OCI-LY7 (cell line): ENCODE measurements around the gene C3orf80. TPM values are rescaled to one million over a fixed set of nuclear protein-coding genes. Genes with fewer than 3 reads are reported as not detected.

Experiments
- BruUV-seq: library from RNA; stranded (reverse); fragments of 400-500 nt; replicated peaks from 2 replicates; lab custom pipeline; 2021; lab: Mats Ljungman, UMichigan
- CTCF ChIA-PET: fragments of 300-600 bp; sonication (Branson Sonifier 250); formaldehyde crosslinking; loops from one replicate; lab custom pipeline; 2022; ENCODE audit warnings: antibody characterized with exemption; ENCODE audit not compliant: unreplicated experiment; lab: Charles Lee
- POLR2A ChIA-PET: fragments of 300-600 bp; sonication (Branson Sonifier 250); formaldehyde crosslinking; loops from one replicate; lab custom pipeline; 2022; ENCODE audit warnings: antibody characterized with exemption; lab: Charles Lee
- DNase-seq: peaks from one replicate; pipeline ENCODE4 v3.0.0-alpha.2; 2015; ENCODE audit warnings: low spot score
- H2AFZ ChIP-seq: fragments of 200-600 bp; sonication (generic), shearing (Covaris generic); 2 replicates; pipeline ENCODE4 v1.6.1; 2014; ENCODE audit warnings: mild to moderate bottlenecking, antibody characterized with exemption, low read length, moderate library complexity
- H3K27ac ChIP-seq: fragments of 200-600 bp; sonication (generic); 2 replicates; pipeline ENCODE4 v1.5.1; 2014; ENCODE audit warnings: mixed run types, low read depth, mild to moderate bottlenecking, moderate library complexity, low read length, inconsistent platforms; ENCODE audit not compliant: poor library complexity, severe bottlenecking
- H3K36me3 ChIP-seq: fragments of 200-600 bp; sonication (generic); 2 replicates; pipeline ENCODE4 v1.6.1; 2014; ENCODE audit warnings: mild to moderate bottlenecking, antibody characterized with exemption, low read length, moderate library complexity, mixed read lengths; ENCODE audit not compliant: insufficient read depth
- H3K4me1 ChIP-seq: fragments of 200-600 bp; sonication (generic); 2 replicates; pipeline ENCODE4 v1.5.1; 2014; ENCODE audit warnings: mild to moderate bottlenecking, low read length; ENCODE audit not compliant: insufficient read depth, poor library complexity, severe bottlenecking
- H3K4me2 ChIP-seq: fragments of 200-600 bp; sonication (generic); 2 replicates; pipeline ENCODE4 v1.6.1; 2014; ENCODE audit warnings: mild to moderate bottlenecking, low read length
- H3K4me3 ChIP-seq: fragments of 200-600 bp; sonication (generic); 2 replicates; pipeline ENCODE4 v1.5.1; 2014; ENCODE audit warnings: mild to moderate bottlenecking, low read depth, low read length; ENCODE audit not compliant: poor library complexity, severe bottlenecking
- H3K79me2 ChIP-seq: fragments of 200-600 bp; sonication (generic); 2 replicates; pipeline ENCODE4 v1.6.1; 2016; ENCODE audit warnings: low read depth, mild to moderate bottlenecking, low read length, moderate library complexity, mixed read lengths; ENCODE audit not compliant: insufficient read depth
- H3K9me2 ChIP-seq: fragments of 200-600 bp; sonication (generic); 2 replicates; pipeline ENCODE4 v1.6.1; 2016; ENCODE audit warnings: mild to moderate bottlenecking, low read length, mixed read lengths; ENCODE audit not compliant: insufficient read depth
- H3K9me3 ChIP-seq: fragments of 200-600 bp; sonication (generic); 2 replicates; pipeline ENCODE4 v1.6.1; 2014; ENCODE audit warnings: mild to moderate bottlenecking, mixed run types, low read length, mixed read lengths
- H4K20me1 ChIP-seq: fragments of 200-600 bp; sonication (generic); 2 replicates; pipeline ENCODE4 v1.6.1; 2014; ENCODE audit warnings: mild to moderate bottlenecking, antibody characterized with exemption, low read length, moderate library complexity, mixed read lengths; ENCODE audit not compliant: insufficient read depth
- CTCF ChIP-seq: fragments of 200-600 bp; sonication (generic); conservative IDR thresholded peaks from 2 replicates; pipeline ENCODE4 v1.5.1; 2014; ENCODE audit warnings: mild to moderate bottlenecking, antibody characterized with exemption, low read length, moderate library complexity, mixed read lengths
- EZH2phosphoT487 ChIP-seq: fragments of 200-600 bp; sonication (generic); IDR thresholded peaks from 2 replicates; pipeline ENCODE4 v1.6.1; 2018; ENCODE audit warnings: low read depth, borderline replicate concordance, mild to moderate bottlenecking, mixed run types, antibody characterized with exemption, low read length, moderate library complexity, mixed read lengths
- intact Hi-C: fragments of 100-400 bp; cut with micrococcal nuclease; formaldehyde crosslinking; loops from one replicate; pipeline ENCODE4 v1.10.0; 2022; ENCODE audit not compliant: unreplicated experiment
- total RNA-seq, 2 experiments: library from RNA; depleted of rRNA in 1 of 2; stranded (reverse); fragments of >200 nt in 1 of 2; shearing (Covaris generic) in 1 of 2; gene quantifications; 2 replicates each; pipeline ENCODE4 v1.2.3, GENCODE V29; 2014 to 2022

The C3orf80 gene
- total RNA-seq, 2 experiments from 2014 or later = not detected

DNA sequence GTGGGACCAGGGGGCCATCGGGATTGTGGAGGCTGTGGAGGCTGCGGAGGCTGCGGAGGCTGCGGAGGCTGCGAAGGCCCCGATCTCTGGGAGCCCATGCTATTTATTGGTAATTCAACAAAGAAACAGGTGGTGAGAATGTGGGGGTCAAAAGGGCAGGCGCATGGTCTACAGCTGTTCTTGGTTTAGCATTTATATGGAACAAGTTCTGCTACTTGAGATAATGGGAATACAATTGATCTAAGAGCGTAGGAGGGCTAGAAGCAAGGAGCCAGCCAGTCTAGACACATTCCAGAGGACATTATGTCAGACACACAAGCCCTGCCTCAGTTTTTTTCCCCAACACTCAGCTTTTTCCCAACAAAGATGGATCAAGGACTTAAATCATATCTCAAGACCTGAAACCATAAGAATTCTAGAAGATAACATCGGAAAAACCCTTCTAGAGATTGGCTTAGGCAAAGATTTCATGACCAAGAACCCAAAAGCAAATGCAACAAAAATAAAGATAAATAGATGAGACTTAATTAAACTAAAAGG lies 20.1 kb downstream of the C3orf80 start:
- BruUV-seq = no TSS peak
- no peaks in the 10 kb centered on the region for H3K36me3 ChIP-seq
- no peaks in the 10 kb centered on the region for H3K9me3 ChIP-seq
- intact Hi-C loops = no loop called here
- DNase-seq = no peak
- no peaks in the 10 kb centered on the region for H3K9me2 ChIP-seq
- no peaks in the 10 kb centered on the region for H3K79me2 ChIP-seq
- H3K4me2 ChIP-seq = no peak overlapping the region
- H4K20me1 ChIP-seq = no peaks in the 10 kb centered on the region
- ChIA-PET POLR2A (no interaction called here), CTCF (no interaction called here)
- no peaks in the 10 kb centered on the region for H3K4me1 ChIP-seq
- no peak overlapping the region for H3K27ac ChIP-seq
- H2AFZ ChIP-seq = no peak overlapping the region
- no peak overlapping the region for H3K4me3 ChIP-seq
- TF ChIP-seq EZH2phosphoT487 (no peak), CTCF (no peak)

DNA sequence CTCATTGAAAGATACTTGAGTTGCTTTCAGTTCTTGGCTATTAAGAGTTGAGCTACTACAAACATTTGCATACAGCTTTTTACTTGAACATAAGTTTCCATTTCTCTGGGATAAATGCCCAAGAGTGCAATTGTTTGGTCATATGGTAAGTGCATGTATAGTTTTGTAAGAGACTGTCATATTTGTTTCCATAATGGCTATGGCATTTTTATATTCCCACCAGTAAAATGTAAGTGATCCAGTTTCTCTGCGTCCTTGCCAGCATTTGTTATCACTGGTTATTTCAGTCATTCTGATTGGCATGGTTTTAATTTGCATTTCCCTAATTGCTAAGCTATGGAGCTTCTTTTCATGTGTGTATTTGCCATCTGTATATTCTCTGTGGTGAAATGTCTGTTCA lies 22.5 kb downstream of the C3orf80 start:
- Histone ChIP-seq H3K4me2 (no peak overlapping the region), H3K4me1 (no peaks in the 10 kb centered on the region), H3K79me2 (no peaks in the 10 kb centered on the region), H4K20me1 (no peaks in the 10 kb centered on the region), H3K4me3 (no peak overlapping the region), H3K27ac (no peak overlapping the region), H3K9me3 (no peaks in the 10 kb centered on the region), H2AFZ (no peak overlapping the region), H3K36me3 (no peaks in the 10 kb centered on the region), H3K9me2 (no peaks in the 10 kb centered on the region)
- no TSS peak for BruUV-seq
- no peak for DNase-seq
- CTCF ChIA-PET = no interaction called here
- POLR2A ChIA-PET = no interaction called here
- intact Hi-C loops = no loop called here
- TF ChIP-seq CTCF = no peak
- no peak for TF ChIP-seq EZH2phosphoT487

GRCh38 chr3:160253298-160253697 lies 28.1 kb downstream of the C3orf80 start:
- ChIA-PET POLR2A (no interaction called here), CTCF (no interaction called here)
- no peak overlapping the region for H3K27ac ChIP-seq
- no peak overlapping the region for H3K4me3 ChIP-seq
- no peaks in the 10 kb centered on the region for H3K4me1 ChIP-seq
- no TSS peak for BruUV-seq
- TF ChIP-seq CTCF (no peak), EZH2phosphoT487 (no peak)
- H2AFZ ChIP-seq = no peak overlapping the region
- H3K9me2 ChIP-seq = no peaks in the 10 kb centered on the region
- H3K4me2 ChIP-seq = no peak overlapping the region
- no peaks in the 10 kb centered on the region for H3K9me3 ChIP-seq
- H3K79me2 ChIP-seq = no peaks in the 10 kb centered on the region
- DNase-seq = no peak
- H3K36me3 ChIP-seq = no peaks in the 10 kb centered on the region
- H4K20me1 ChIP-seq = no peaks in the 10 kb centered on the region
- intact Hi-C loops = no loop called here
